GM20000 (cell line): ENCODE data around the gene RBP3.

Experiments used
- DNase-seq: peaks from one replicate; pipeline ENCODE4 v3.0.0; 2012; ENCODE audit warnings: low spot score
- CTCF ChIP-seq: IDR thresholded peaks from 2 replicates; pipeline ENCODE4 v1.5.1; 2012; ENCODE audit warnings: mild to moderate bottlenecking, control low read depth; ENCODE audit errors: extremely low read depth, missing control alignments

RBP3 gene

GRCh38 chr10:47378183-47378510 lies 30.0 kb downstream of the RBP3 start:
- no peak for DNase-seq
- TF ChIP-seq CTCF: no peak

GRCh38 chr10:47378606-47379444 lies 30.7 kb downstream of the RBP3 start:
- no peak for DNase-seq
- no peak for TF ChIP-seq CTCF

- TF ChIP-seq CTCF: no peak
- no peak for DNase-seq
These were observed 31.3 kb downstream of the RBP3 start for GRCh38 chr10:47379445-47379785.

- no peak for TF ChIP-seq CTCF
- no peak for DNase-seq
These were observed 31.7 kb downstream of the RBP3 start for GRCh38 chr10:47379901-47380300.

GRCh38 chr10:47380341-47381102 lies 32.4 kb downstream of the RBP3 start:
- no peak for DNase-seq
- TF ChIP-seq CTCF: no peak

GRCh38 chr10:47381103-47381395 lies 32.9 kb downstream of the RBP3 start:
- DNase-seq: no peak
- no peak for TF ChIP-seq CTCF
